ENCODE data around the gene GARNL3. TPM values are rescaled to one million over a fixed set of nuclear protein-coding genes. Genes with fewer than 3 reads are reported as not detected.
A peak's percentile ranks its signal among the peaks of the same experiment; 100 is the strongest.

The GARNL3 gene
- total and polyA plus RNA-seq, 2 of the 13 experiments (the other 11 are each of a cell fraction or from before 2014, with no cell fraction given), result 3.9 to 11.0 TPM

DNA sequence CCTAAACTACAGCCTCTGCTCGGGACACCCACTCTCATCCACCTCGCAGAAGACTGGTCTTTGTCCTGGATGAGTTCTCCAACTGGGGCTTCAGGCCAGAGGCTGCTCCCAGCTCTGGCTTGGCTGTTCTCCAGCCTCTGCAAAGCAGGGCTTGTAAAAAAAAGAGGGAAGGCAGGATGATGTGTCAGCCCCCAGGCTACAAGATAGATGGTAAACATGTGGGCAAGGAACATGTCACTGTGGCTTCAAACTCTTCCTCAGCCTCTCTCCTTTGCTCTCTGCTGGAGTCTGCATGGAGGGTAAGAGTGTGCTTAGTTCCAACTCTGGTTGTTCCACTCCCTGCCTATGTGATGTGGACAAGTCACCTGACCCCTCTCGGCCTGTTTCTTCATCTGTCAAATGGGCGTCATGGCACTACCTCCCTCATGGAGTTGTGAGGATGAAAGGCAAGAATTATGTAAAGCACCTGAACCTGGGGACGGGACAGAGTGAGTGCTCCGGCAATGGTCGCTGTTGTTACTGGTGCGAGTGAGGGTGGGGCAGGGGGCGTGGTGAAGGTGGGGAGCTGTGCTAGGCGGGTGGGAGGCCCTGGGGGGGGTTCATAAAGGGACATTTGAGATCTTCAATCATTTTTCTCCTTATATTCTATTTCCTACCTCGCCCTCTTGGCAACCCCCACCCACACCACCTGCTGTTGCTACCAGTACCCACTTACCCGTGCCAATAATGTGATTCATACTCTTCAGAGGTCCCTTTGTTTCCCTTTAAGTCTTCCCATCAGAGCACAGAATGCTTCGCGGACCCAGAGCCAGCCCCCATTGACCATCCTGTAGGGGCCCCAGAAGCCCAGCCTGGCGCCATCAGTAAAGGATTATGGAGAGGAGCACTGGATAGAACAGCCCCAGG is 152.8 kb downstream of the GARNL3 start:
- WGBS (ENCODE audit: low lambda C conversion rate), result 91% methylated on average over 15 of the region's 15 CpGs
- no peak overlapping the region for H3K4me2 ChIP-seq (ENCODE audit: low read depth, low read length)
- intact Hi-C loops (cut with micrococcal nuclease; ENCODE audit: unreplicated experiment), result loop anchor here (1.0 kb wide), 1 partner anchor 56 kb away; no protein-coding TSS in a partner anchor

GRCh38 chr9:127418037-127418471 is 153.5 kb downstream of the GARNL3 start:
- 74% methylated on average over 7 of the region's 12 CpGs for WGBS (ENCODE audit: low lambda C conversion rate)
- BruUV-seq (replicated peaks), result no TSS peak
- no peaks in the 10 kb centered on the region for H4K20me1 ChIP-seq (ENCODE audit: insufficient read depth, low read length)
- ATAC-seq (peak; percentile 82), FAIRE-seq (no peak), DNase-seq (ENCODE audit: low spot score) (peak; percentile 44)
- POLR2A ChIA-PET, result interaction anchor here (0.9 kb wide), 1 partner anchor 33 kb away, joined by 4 read pairs; the partner anchor contains the start of genes LRSAM1 and RPL12
- no peak overlapping the region for H3K4me3 ChIP-seq (replicated peaks in 1 of 3; ENCODE audit: insufficient read depth in 1 of 3, low read depth in 2 of 3, low read length in 3 of 3)
- H3K4me2 ChIP-seq (ENCODE audit: low read depth, low read length), result no peak overlapping the region
- no peak overlapping the region for H3K27ac ChIP-seq (ENCODE audit: extremely low read length, insufficient read depth, low read length)
- intact Hi-C loops (cut with micrococcal nuclease; ENCODE audit: unreplicated experiment), result loop anchor here (1.0 kb wide), 1 partner anchor 57 kb away; no protein-coding TSS in a partner anchor
- H3K79me2 ChIP-seq (ENCODE audit: insufficient read depth, low read length), result peaks cover 11% of the 10 kb centered on the region
- in situ Hi-C loops (cut with HindIII; ENCODE audit: extremely low pct_ligation_motif_present, low pct_unique_long_range_greater_than_20kb), result no loop called here
- no peaks in the 10 kb centered on the region for H3K9me3 ChIP-seq (ENCODE audit: low read length)
- CTCF ChIA-PET (ENCODE audit: low intra/inter-chr PET ratio, low total read pairs), result interaction anchor here (1.5 kb wide), 1 partner anchor 214 kb away, joined by 4 read pairs; no protein-coding TSS in a partner anchor
- no peaks in the 10 kb centered on the region for H3K27me3 ChIP-seq (ENCODE audit: control insufficient read depth in 1 of 2, insufficient read depth in 2 of 2, low read length in 2 of 2)
- no peak overlapping the region for H3K9ac ChIP-seq (ENCODE audit: insufficient read depth, low read depth, low read length)
- no peak overlapping the region for H2AFZ ChIP-seq (ENCODE audit: low read length)
- peaks cover 29% of the 10 kb centered on the region for H3K4me1 ChIP-seq (ENCODE audit: insufficient read depth, low read length)
- no peaks in the 10 kb centered on the region for H3K36me3 ChIP-seq (replicated peaks in 1 of 2; ENCODE audit: control insufficient read depth in 1 of 2, insufficient read depth in 2 of 2, low read length in 2 of 2)
- TF ChIP-seq ZNF562 (CRISPR knock-in tag; IDR thresholded peaks at IDR 0.05; ENCODE audit: borderline replicate concordance) (no peak), ZNF549 (CRISPR knock-in tag; IDR thresholded peaks at IDR 0.05) (no peak), ZBTB33 (CRISPR knock-in tag; IDR thresholded peaks at IDR 0.05) (peak; percentile 98), ZNF337 (CRISPR knock-in tag; IDR thresholded peaks at IDR 0.05; ENCODE audit: borderline replicate concordance, low read depth) (no peak), NR3C1 (CRISPR knock-in tag; IDR thresholded peaks at IDR 0.05) (no peak), REPIN1 (CRISPR knock-in tag; IDR thresholded peaks at IDR 0.05; ENCODE audit: borderline replicate concordance, low read depth) (0 out of 2 replicates have a peak, but pooled peaks have one; percentile 17), ZSCAN31 (CRISPR knock-in tag; IDR thresholded peaks at IDR 0.05; ENCODE audit: low read depth) (no peak), AGO2 (optimal IDR thresholded peaks at IDR 0.05; ENCODE audit: low read depth, low read length) (peak; percentile 77), ZKSCAN5 (CRISPR knock-in tag; IDR thresholded peaks at IDR 0.05) (no peak)

More for the DNA sequence above, 152.8 kb downstream of the GARNL3 start:
- ATAC-seq (peak; percentile 6; the same call in 1 of the 3 replicates), DNase-seq (ENCODE audit: low spot score) (no peak), FAIRE-seq (no peak)
- H2AFZ ChIP-seq (ENCODE audit: low read length), result no peak overlapping the region
- CTCF ChIA-PET (ENCODE audit: low intra/inter-chr PET ratio, low total read pairs), result interaction anchor here (1.5 kb wide), 1 partner anchor 213 kb away, joined by 4 read pairs; no protein-coding TSS in a partner anchor
- no TSS peak for BruUV-seq (replicated peaks)
- peaks cover 23% of the 10 kb centered on the region for H3K4me1 ChIP-seq (ENCODE audit: insufficient read depth, low read length)
- H3K9me3 ChIP-seq (ENCODE audit: low read length), result no peaks in the 10 kb centered on the region
- TF ChIP-seq KDM5B (CRISPR knock-in tag; IDR thresholded peaks at IDR 0.05; ENCODE audit: borderline replicate concordance) (no peak), ZNF329 (CRISPR knock-in tag; IDR thresholded peaks at IDR 0.05; ENCODE audit: low read depth) (no peak), PAF1 (CRISPR knock-in tag; IDR thresholded peaks at IDR 0.05) (no peak), ZNF772 (CRISPR knock-in tag; IDR thresholded peaks at IDR 0.05) (no peak), STAG1 (CRISPR knock-in tag; IDR thresholded peaks at IDR 0.05) (no peak), ZNF264 (CRISPR knock-in tag; IDR thresholded peaks at IDR 0.05) (no peak), ZNF614 (CRISPR knock-in tag; IDR thresholded peaks at IDR 0.05; ENCODE audit: borderline replicate concordance) (no peak), PLRG1 (conservative IDR thresholded peaks at IDR 0.05) (no peak)
- no peak overlapping the region for H3K27ac ChIP-seq (ENCODE audit: extremely low read length, insufficient read depth, low read length)
- no peaks in the 10 kb centered on the region for H3K36me3 ChIP-seq (replicated peaks in 1 of 2; ENCODE audit: control insufficient read depth in 1 of 2, insufficient read depth in 2 of 2, low read length in 2 of 2)
- no peak overlapping the region for H3K4me3 ChIP-seq (replicated peaks in 1 of 3; ENCODE audit: insufficient read depth in 1 of 3, low read depth in 2 of 3, low read length in 3 of 3)
- no peaks in the 10 kb centered on the region for H3K27me3 ChIP-seq (ENCODE audit: control insufficient read depth in 1 of 2, insufficient read depth in 2 of 2, low read length in 2 of 2)
- in situ Hi-C loops (cut with HindIII; ENCODE audit: extremely low pct_ligation_motif_present, low pct_unique_long_range_greater_than_20kb), result no loop called here
- no peak overlapping the region for H3K9ac ChIP-seq (ENCODE audit: insufficient read depth, low read depth, low read length)
- POLR2A ChIA-PET, result interaction anchor here (0.9 kb wide), 1 partner anchor 34 kb away, joined by 4 read pairs; the partner anchor contains the start of genes LRSAM1 and RPL12
- peaks cover 4% of the 10 kb centered on the region for H3K79me2 ChIP-seq (ENCODE audit: insufficient read depth, low read length)
- H4K20me1 ChIP-seq (ENCODE audit: insufficient read depth, low read length), result no peaks in the 10 kb centered on the region
